WTC11 (cell line): ENCODE data around the gene TLE3.

Experiments
- AFF4 ChIP-seq: sonication (generic); formaldehyde crosslinking; IDR thresholded peaks from 2 replicates; pipeline ENCODE4 v1.8.1; 2023; ENCODE audit warnings: mild to moderate bottlenecking, missing genetic modification reagents, borderline replicate concordance
- CREB1 ChIP-seq: sonication (generic); formaldehyde crosslinking; IDR thresholded peaks from 2 replicates; pipeline ENCODE4 v1.8.0; 2023; ENCODE audit warnings: mild to moderate bottlenecking, missing genetic modification reagents
- CTCF ChIP-seq: fragments of 200-600 bp; IDR thresholded peaks from 2 replicates; pipeline ENCODE4 v1.8.0; 2022; ENCODE audit warnings: antibody characterized with exemption
- ERG ChIP-seq: fragments of 250-450 bp; sonication (Bioruptor Pico); IDR thresholded peaks from 2 replicates; pipeline ENCODE4 v1.8.0; 2021; ENCODE audit warnings: mild to moderate bottlenecking
- FOXJ3 ChIP-seq: sonication (generic); formaldehyde crosslinking; IDR thresholded peaks from 2 replicates; pipeline ENCODE4 v1.9.0; 2021; ENCODE audit warnings: missing genetic modification reagents, mild to moderate bottlenecking, borderline replicate concordance
- GABPB1 ChIP-seq: sonication (generic); formaldehyde crosslinking; IDR thresholded peaks from 2 replicates; pipeline ENCODE4 v1.8.1; 2023; ENCODE audit warnings: mild to moderate bottlenecking, missing genetic modification reagents
- IRF2 ChIP-seq: sonication (generic); formaldehyde crosslinking; IDR thresholded peaks from 2 replicates; pipeline ENCODE4 v1.8.0; 2022; ENCODE audit warnings: low read depth, missing genetic modification reagents, borderline replicate concordance
- JUN ChIP-seq: sonication (generic); formaldehyde crosslinking; IDR thresholded peaks from 2 replicates; pipeline ENCODE4 v1.8.0; 2023; ENCODE audit warnings: mild to moderate bottlenecking, missing genetic modification reagents
- MAX ChIP-seq: sonication (generic); formaldehyde crosslinking; IDR thresholded peaks from 2 replicates; pipeline ENCODE4 v1.8.0; 2022; ENCODE audit warnings: mild to moderate bottlenecking, missing genetic modification reagents
- SP1 ChIP-seq: sonication (generic); formaldehyde crosslinking; conservative IDR thresholded peaks from 2 replicates; pipeline ENCODE4 v1.8.1; 2022; ENCODE audit warnings: missing genetic modification reagents
- USF2 ChIP-seq: sonication (generic); formaldehyde crosslinking; IDR thresholded peaks from 2 replicates; pipeline ENCODE4 v1.8.1; 2023; ENCODE audit warnings: mild to moderate bottlenecking, missing genetic modification reagents, moderate library complexity
- ZNF416 ChIP-seq: fragments of 250-450 bp; sonication (Bioruptor Pico); IDR thresholded peaks from 2 replicates; pipeline ENCODE4 v1.9.0; 2021; ENCODE audit warnings: mild to moderate bottlenecking, inconsistent platforms
- ZNF423 ChIP-seq: fragments of 250-450 bp; sonication (Bioruptor Pico); IDR thresholded peaks from 2 replicates; pipeline ENCODE4 v2.1.2; 2022; ENCODE audit warnings: mild to moderate bottlenecking, moderate library complexity

GRCh38 chr15:70080347-70080746 lies 17.4 kb downstream of the TLE3 start:
- no peak for TF ChIP-seq SP1 (CRISPR knock-in tag)
- TF ChIP-seq CTCF: no peak
- no peak for TF ChIP-seq CREB1
- no peak for TF ChIP-seq AFF4 (CRISPR knock-in tag)
- no peak for TF ChIP-seq USF2 (CRISPR knock-in tag)
- TF ChIP-seq ERG: no peak
- no peak for TF ChIP-seq GABPB1
- no peak for TF ChIP-seq ZNF423 (CRISPR knock-in tag)
- no peak for TF ChIP-seq ZNF416
- no peak for TF ChIP-seq FOXJ3 (CRISPR knock-in tag)
- no peak for TF ChIP-seq MAX
- TF ChIP-seq JUN: no peak
- TF ChIP-seq IRF2 (CRISPR knock-in tag): no peak
